H9 (cell line): ENCODE data around the gene DOCK9. TPM values are rescaled to one million over a fixed set of nuclear protein-coding genes. Genes with fewer than 3 reads are reported as not detected.

Experiments used
- DNase-seq: peaks from one replicate; pipeline ENCODE4 v3.0.0-alpha.2; 2017
- H2AFZ ChIP-seq: one replicate; pipeline ENCODE4 v1.6.1; 2013; ENCODE audit warnings: mild to moderate bottlenecking, low read length, control low read depth, moderate library complexity
- H2AK5ac ChIP-seq: 2 replicates; pipeline ENCODE4 v1.6.1; 2013; ENCODE audit warnings: low read length, control low read depth, mixed read lengths; ENCODE audit not compliant: insufficient read length
- H2BK120ac ChIP-seq: one replicate; pipeline ENCODE4 v1.6.1; 2013; ENCODE audit warnings: low read depth, mild to moderate bottlenecking, low read length, control low read depth, inconsistent platforms; ENCODE audit not compliant: poor library complexity, severe bottlenecking
- H2BK12ac ChIP-seq: 2 replicates; pipeline ENCODE4 v1.6.1; 2013; ENCODE audit warnings: low read length, control low read depth, mixed read lengths, low read depth; ENCODE audit not compliant: insufficient read length
- H2BK15ac ChIP-seq: 2 replicates; pipeline ENCODE4 v1.6.1; 2013; ENCODE audit warnings: low read depth, low read length, control low read depth
- H2BK20ac ChIP-seq: one replicate; pipeline ENCODE4 v1.6.1; 2013; ENCODE audit warnings: low read depth, mild to moderate bottlenecking, low read length, control low read depth, inconsistent platforms; ENCODE audit not compliant: poor library complexity, severe bottlenecking
- H2BK5ac ChIP-seq: 2 replicates; pipeline ENCODE4 v1.6.1; 2013; ENCODE audit warnings: low read length, control low read depth, mixed read lengths; ENCODE audit not compliant: insufficient read length
- H3K14ac ChIP-seq: 2 replicates; pipeline ENCODE4 v1.6.1; 2013; ENCODE audit warnings: low read length, control low read depth; ENCODE audit not compliant: insufficient read depth
- H3K18ac ChIP-seq: 2 replicates; pipeline ENCODE4 v1.6.1; 2013; ENCODE audit warnings: low read depth, mild to moderate bottlenecking, mixed read lengths, low read length, control low read depth; ENCODE audit not compliant: insufficient read length
- H3K23ac ChIP-seq: 2 replicates; pipeline ENCODE4 v1.6.1; 2013; ENCODE audit warnings: low read length, control low read depth, mixed read lengths, low read depth; ENCODE audit not compliant: insufficient read length
- H3K23me2 ChIP-seq: 2 replicates; pipeline ENCODE4 v1.6.1; 2013; ENCODE audit warnings: low read depth, mild to moderate bottlenecking, mixed read lengths, low read length, control low read depth; ENCODE audit not compliant: insufficient read length, poor library complexity, severe bottlenecking
- H3K27ac ChIP-seq: 2 replicates; pipeline ENCODE4 v1.5.1; 2013; ENCODE audit warnings: low read length, control low read depth, mixed read lengths, low read depth; ENCODE audit not compliant: insufficient read length
- H3K27me3 ChIP-seq: 2 replicates; pipeline ENCODE4 v1.6.1; 2013; ENCODE audit warnings: low read length, control low read depth, inconsistent platforms; ENCODE audit not compliant: insufficient read depth
- H3K4ac ChIP-seq: 2 replicates; pipeline ENCODE4 v1.6.1; 2013; ENCODE audit warnings: low read depth, mild to moderate bottlenecking, control low read depth, inconsistent platforms, low read length, moderate library complexity
- H3K4me1 ChIP-seq: 2 replicates; pipeline ENCODE4 v1.6.1; 2013; ENCODE audit warnings: low read length, control low read depth, inconsistent platforms; ENCODE audit not compliant: insufficient read depth
- H3K4me2 ChIP-seq: 2 replicates; pipeline ENCODE4 v1.6.1; 2013; ENCODE audit warnings: low read length, control low read depth, mixed read lengths; ENCODE audit not compliant: insufficient read length, insufficient read depth
- H3K56ac ChIP-seq: 2 replicates; pipeline ENCODE4 v1.6.1; 2013; ENCODE audit warnings: low read depth, mild to moderate bottlenecking, mixed read lengths, low read length, control low read depth; ENCODE audit not compliant: insufficient read length
- H3K79me1 ChIP-seq: 2 replicates; pipeline ENCODE4 v1.6.1; 2013; ENCODE audit warnings: low read depth, mild to moderate bottlenecking, moderate library complexity, low read length, control low read depth, inconsistent platforms; ENCODE audit not compliant: insufficient read depth, poor library complexity, severe bottlenecking
- H3K79me2 ChIP-seq: 2 replicates; pipeline ENCODE4 v1.6.1; 2013; ENCODE audit warnings: low read length, control low read depth, inconsistent platforms; ENCODE audit not compliant: insufficient read depth
- H3K9ac ChIP-seq: 2 replicates; pipeline ENCODE4 v1.6.1; 2013; ENCODE audit warnings: low read length, control low read depth, mixed read lengths; ENCODE audit not compliant: insufficient read length; ENCODE audit errors: extremely low read depth
- H3K9me3 ChIP-seq: one replicate; pipeline ENCODE4 v1.6.1; 2013; ENCODE audit warnings: low read depth, low read length, inconsistent platforms; ENCODE audit not compliant: control insufficient read depth
- H3T11ph ChIP-seq: one replicate; pipeline ENCODE4 v1.6.1; 2013; ENCODE audit warnings: mild to moderate bottlenecking, low read length, control low read depth, inconsistent platforms
- H4K20me1 ChIP-seq: one replicate; pipeline ENCODE4 v1.6.1; 2013; ENCODE audit not compliant: control insufficient read depth, insufficient read length, insufficient read depth
- H4K5ac ChIP-seq: 2 replicates; pipeline ENCODE4 v1.6.1; 2013; ENCODE audit warnings: low read depth, mild to moderate bottlenecking, mixed read lengths, low read length, control low read depth; ENCODE audit not compliant: insufficient read length
- H4K8ac ChIP-seq: replicated peaks from 2 replicates; pipeline ENCODE4 v1.6.1; 2013; ENCODE audit warnings: low read length, control low read depth, mixed read lengths, low read depth; ENCODE audit not compliant: insufficient read length
- H4K91ac ChIP-seq: 2 replicates; pipeline ENCODE4 v1.6.1; 2013; ENCODE audit warnings: low read depth, mild to moderate bottlenecking, moderate library complexity, mixed read lengths, low read length, control low read depth; ENCODE audit not compliant: insufficient read length
- H3K27ac Mint-ChIP-seq, 3 experiments: 2 replicates in 2 of 3; 3 replicates in 1 of 3; pipeline ENCODE4 v1.8.0; 2020 to 2021; ENCODE audit warnings: mixed read lengths in 3 of 3, mild to moderate bottlenecking in 1 of 3, moderate library complexity in 1 of 3
- H3K27me3 Mint-ChIP-seq: 2 replicates; pipeline ENCODE4 v1.8.0; 2021; ENCODE audit warnings: low read depth, mild to moderate bottlenecking, moderate library complexity, mixed read lengths
- H3K36me3 Mint-ChIP-seq, 3 experiments: 2 replicates in 2 of 3; 3 replicates in 1 of 3; pipeline ENCODE4 v1.8.0; 2020 to 2021; ENCODE audit warnings: low read depth in 3 of 3, mixed read lengths in 3 of 3; ENCODE audit not compliant: insufficient read depth in 1 of 3
- H3K4me1 Mint-ChIP-seq, 2 experiments: 2 replicates each; pipeline ENCODE4 v1.8.0; 2020; ENCODE audit warnings: mixed read lengths in 2 of 2
- H3K4me3 Mint-ChIP-seq, 2 experiments: 2 replicates in 1 of 2; 3 replicates in 1 of 2; pipeline ENCODE4 v1.8.0; 2020 to 2021; ENCODE audit warnings: mild to moderate bottlenecking in 2 of 2, mixed read lengths in 2 of 2, moderate library complexity in 1 of 2
- H3K9me3 Mint-ChIP-seq, 2 experiments: 2 replicates in 1 of 2; 3 replicates in 1 of 2; pipeline ENCODE4 v1.8.0; 2020; ENCODE audit warnings: mild to moderate bottlenecking in 2 of 2, mixed read lengths in 2 of 2, moderate library complexity in 1 of 2
- CTCF ChIP-seq: fragments of 200-600 bp; sonication (generic); conservative IDR thresholded peaks from 3 replicates; pipeline ENCODE4 v1.8.0; 2021; ENCODE audit warnings: antibody characterized with exemption, mild to moderate bottlenecking
- whole genome bisulfite sequencing: extraction: QIAGEN DNeasy Blood & Tissue Kit; methylation state at CpG from one replicate; pipeline ENCODE4 v1.1.7; 2013; ENCODE audit warnings: missing lambda C conversion rate, low lambda C conversion rate, mixed read lengths; ENCODE audit not compliant: insufficient read length; ENCODE audit errors: extremely low coverage; 5-methylcytosine and 5-hydroxymethylcytosine counted together
- total RNA-seq: library from RNA; stranded (reverse); gene quantifications from 2 replicates; pipeline ENCODE4 v1.2.1, GENCODE V29; 2021

Gene DOCK9
- total RNA-seq, 1 experiment from 2014 or later, result 23.0 TPM

GRCh38 chr13:98751861-98752466 is 225.9 kb downstream of the DOCK9 start:
- no peak overlapping the region for H3K9ac ChIP-seq
- H2AFZ ChIP-seq, result no peak overlapping the region
- DNase-seq, result peak; percentile 49
- H4K8ac ChIP-seq, result no peak overlapping the region
- no peak overlapping the region for H2BK5ac ChIP-seq
- peak overlapping the region; percentile 54 for H3K4me2 ChIP-seq
- no peaks in the 10 kb centered on the region for H3K79me1 ChIP-seq
- H3K36me3 Mint-ChIP-seq, result peaks cover 6% of the 10 kb centered on the region in 3 experiments; a peak in 6 of 7 replicates
- H3K23ac ChIP-seq, result no peak overlapping the region
- H3K27ac Mint-ChIP-seq, result no peak overlapping the region
- peaks cover 8% of the 10 kb centered on the region for H3K23me2 ChIP-seq
- no peak overlapping the region for H3K27ac ChIP-seq
- no peaks in the 10 kb centered on the region for H4K20me1 ChIP-seq
- peaks cover 3% of the 10 kb centered on the region; the same call in 1 of the 2 replicates for H3K4me1 ChIP-seq
- H3K4me3 Mint-ChIP-seq, result peak overlapping the region; percentile 62 to 78
- H3T11ph ChIP-seq, result no peak overlapping the region
- peaks cover 4% of the 10 kb centered on the region; the same call in 1 of the 2 replicates for H3K27me3 ChIP-seq
- H2AK5ac ChIP-seq, result no peak overlapping the region
- H2BK120ac ChIP-seq, result no peak overlapping the region
- H2BK12ac ChIP-seq, result no peak overlapping the region
- peak overlapping the region; percentile 19 for H3K14ac ChIP-seq
- no peak overlapping the region for H2BK20ac ChIP-seq
- H3K18ac ChIP-seq, result no peak overlapping the region
- H3K79me2 ChIP-seq, result no peaks in the 10 kb centered on the region
- no peak overlapping the region for H4K5ac ChIP-seq
- H3K9me3 Mint-ChIP-seq, result peaks cover 13 to 19% of the 10 kb centered on the region in 2 experiments
- no peak overlapping the region for H3K4ac ChIP-seq
- H3K56ac ChIP-seq, result no peak overlapping the region
- H3K4me1 Mint-ChIP-seq, result peaks cover 11 to 12% of the 10 kb centered on the region in 2 experiments
- H3K9me3 ChIP-seq, result no peaks in the 10 kb centered on the region
- TF ChIP-seq CTCF, result no peak
- no peak overlapping the region for H4K91ac ChIP-seq
- peaks cover 60% of the 10 kb centered on the region for H3K27me3 Mint-ChIP-seq
- no CpG with 5 or more reads among the region's 36 CpGs for WGBS
- no peak overlapping the region for H2BK15ac ChIP-seq
